Measurements from ENCODE around the gene ANKLE1. TPM values are rescaled to one million over a fixed set of nuclear protein-coding genes. Genes with fewer than 3 reads are reported as not detected.

The ANKLE1 gene
- total and polyA plus RNA-seq, 2 experiments from 2014 or later, result 0.29 to 0.90 TPM

DNA sequence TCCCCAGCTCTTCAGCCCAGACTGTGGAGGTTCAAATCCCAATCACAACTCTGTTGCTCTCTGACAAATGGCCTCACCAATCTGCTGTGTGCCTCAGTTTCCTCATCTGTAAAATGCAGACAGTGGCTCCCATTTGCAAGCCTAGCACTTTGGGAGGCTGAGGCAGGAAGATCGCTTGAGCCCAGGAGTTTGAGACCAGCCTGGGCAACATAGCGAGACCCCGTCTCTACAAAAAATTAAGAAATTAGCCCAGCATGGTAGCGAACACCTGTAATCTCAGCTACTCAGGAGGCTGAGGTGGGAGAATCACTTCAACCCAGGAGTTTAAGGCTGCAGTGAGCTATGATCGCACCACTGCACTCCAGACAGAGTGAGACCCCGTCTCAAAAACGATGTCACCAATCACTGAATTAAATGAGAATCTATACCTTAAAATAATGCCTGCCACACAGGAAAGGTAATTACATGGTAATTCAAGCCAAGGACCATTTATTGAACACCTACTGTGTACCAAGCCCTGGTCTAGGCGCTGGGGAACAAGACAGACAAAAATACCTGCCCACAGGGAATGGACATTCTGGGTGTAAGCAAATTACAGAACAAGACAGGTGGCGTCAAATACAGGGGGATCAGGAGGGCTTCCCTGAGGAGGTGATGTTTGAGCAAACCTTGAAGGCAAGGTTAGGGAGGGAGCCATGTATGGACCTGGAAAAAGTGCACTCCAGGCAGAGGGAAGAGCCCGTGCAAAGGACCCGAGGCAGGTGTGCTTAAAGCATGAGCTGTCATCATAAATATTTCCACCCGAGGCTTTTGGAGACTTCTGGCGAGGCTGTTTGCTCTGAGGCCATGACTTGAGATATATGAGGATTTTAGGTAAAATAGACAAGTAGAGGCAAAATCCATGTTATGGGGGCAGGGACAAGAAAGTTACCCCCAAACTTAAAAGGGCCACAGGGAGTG lies 43.7 kb upstream of the ANKLE1 start:
- Histone ChIP-seq H3K9me3 (ENCODE audit: low read depth) (no peaks in the 10 kb centered on the region), H3K27ac (no peak overlapping the region), H3K36me3 (replicated peaks; ENCODE audit: insufficient read depth, low read depth) (no peaks in the 10 kb centered on the region), H3K4me2 (no peak overlapping the region), H2AFZ (no peak overlapping the region), H3K4me1 (ENCODE audit: insufficient read depth) (peaks cover 55% of the 10 kb centered on the region), H3K9me2 (replicated peaks; ENCODE audit: insufficient read depth) (no peaks in the 10 kb centered on the region), H3K27me3 (no peaks in the 10 kb centered on the region), H3K79me2 (peaks cover 82% of the 10 kb centered on the region), H3K4me3 (no peak overlapping the region), H4K20me1 (ENCODE audit: insufficient read depth, poor library complexity, severe bottlenecking) (peaks cover 48% of the 10 kb centered on the region)
- TF ChIP-seq CTCF (IDR thresholded peaks at IDR 0.05; ENCODE audit: poor library complexity) (no peak), EZH2 (IDR thresholded peaks at IDR 0.05; ENCODE audit: borderline replicate concordance) (no peak), EZH2phosphoT487 (IDR thresholded peaks at IDR 0.05; ENCODE audit: low read depth, severe bottlenecking, unreplicated experiment) (no peak)
- DNase-seq (ENCODE audit: low spot score), result no peak
- WGBS (ENCODE audit: low lambda C conversion rate, missing lambda C conversion rate), result 88% methylated on average over 13 of the region's 13 CpGs

GRCh38 chr19:17240062-17240752 lies 41.5 kb upstream of the ANKLE1 start:
- H3K27ac ChIP-seq, result peak overlapping the region; percentile 86
- H3K9me3 ChIP-seq (ENCODE audit: low read depth), result no peaks in the 10 kb centered on the region
- H4K20me1 ChIP-seq (ENCODE audit: insufficient read depth, poor library complexity, severe bottlenecking), result peaks cover 41% of the 10 kb centered on the region
- WGBS (ENCODE audit: low lambda C conversion rate, missing lambda C conversion rate), result 56% methylated on average over 23 of the region's 24 CpGs
- no peaks in the 10 kb centered on the region for H3K27me3 ChIP-seq
- TF ChIP-seq CTCF (IDR thresholded peaks at IDR 0.05; ENCODE audit: poor library complexity), result no peak
- TF ChIP-seq EZH2phosphoT487 (IDR thresholded peaks at IDR 0.05; ENCODE audit: low read depth, severe bottlenecking, unreplicated experiment), result no peak
- TF ChIP-seq EZH2 (IDR thresholded peaks at IDR 0.05; ENCODE audit: borderline replicate concordance), result no peak
- peaks cover 84% of the 10 kb centered on the region for H3K79me2 ChIP-seq
- peaks cover 58% of the 10 kb centered on the region for H3K4me1 ChIP-seq (ENCODE audit: insufficient read depth)
- no peaks in the 10 kb centered on the region for H3K9me2 ChIP-seq (replicated peaks; ENCODE audit: insufficient read depth)
- H3K4me2 ChIP-seq, result peak overlapping the region; percentile 98
- no peak for DNase-seq (ENCODE audit: low spot score)
- H3K4me3 ChIP-seq, result no peak overlapping the region
- H2AFZ ChIP-seq, result no peak overlapping the region
- no peaks in the 10 kb centered on the region for H3K36me3 ChIP-seq (replicated peaks; ENCODE audit: insufficient read depth, low read depth)

DNA sequence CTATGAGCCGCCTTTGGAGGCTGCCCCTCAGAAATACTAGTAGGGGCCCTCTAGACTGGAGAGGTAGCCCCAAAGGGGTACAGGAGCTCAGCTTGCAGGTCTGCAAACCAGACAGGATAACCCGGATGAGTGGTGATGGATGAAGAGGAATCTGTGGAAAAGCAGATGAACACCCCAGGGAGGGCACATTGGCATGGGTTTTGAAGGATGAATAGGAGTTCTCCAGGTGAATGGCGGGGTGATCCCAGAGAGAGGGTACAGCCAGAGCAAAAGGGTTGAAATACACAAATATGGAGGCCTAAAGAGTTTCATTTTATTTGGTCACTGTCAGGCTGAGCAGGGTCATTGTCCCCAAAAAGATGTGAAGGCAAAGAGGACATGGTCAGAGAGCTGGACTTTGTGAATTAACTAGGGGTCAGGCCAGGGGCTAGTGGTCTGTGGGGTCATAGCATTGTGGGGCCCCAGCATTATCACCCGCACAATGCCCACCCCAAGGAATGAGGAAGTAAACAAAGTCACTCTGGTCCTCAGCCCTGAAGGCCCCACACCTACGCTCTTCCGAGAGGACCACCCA lies 40.8 kb upstream of the ANKLE1 start:
- H3K27ac ChIP-seq, result peak overlapping the region; percentile 86

More for the DNA sequence above, 40.8 kb upstream of the ANKLE1 start:
- Histone ChIP-seq H3K4me1 (ENCODE audit: insufficient read depth) (peaks cover 51% of the 10 kb centered on the region), H3K4me2 (peak overlapping the region; percentile 98), H4K20me1 (ENCODE audit: insufficient read depth, poor library complexity, severe bottlenecking) (peaks cover 39% of the 10 kb centered on the region), H2AFZ (no peak overlapping the region), H3K79me2 (peaks cover 82% of the 10 kb centered on the region), H3K9me3 (ENCODE audit: low read depth) (no peaks in the 10 kb centered on the region), H3K36me3 (replicated peaks; ENCODE audit: insufficient read depth, low read depth) (no peaks in the 10 kb centered on the region), H3K27me3 (no peaks in the 10 kb centered on the region), H3K9me2 (replicated peaks; ENCODE audit: insufficient read depth) (no peaks in the 10 kb centered on the region), H3K4me3 (no peak overlapping the region)
- 83% methylated on average over 6 of the region's 6 CpGs for WGBS (ENCODE audit: low lambda C conversion rate, missing lambda C conversion rate)
- TF ChIP-seq EZH2phosphoT487 (IDR thresholded peaks at IDR 0.05; ENCODE audit: low read depth, severe bottlenecking, unreplicated experiment) (no peak), CTCF (IDR thresholded peaks at IDR 0.05; ENCODE audit: poor library complexity) (no peak), EZH2 (IDR thresholded peaks at IDR 0.05; ENCODE audit: borderline replicate concordance) (no peak)
- no peak for DNase-seq (ENCODE audit: low spot score)

All from hepatocyte (in vitro differentiated cells).